Parathyroid adenoma (tissue), 2 donors: ENCODE measurements around the gene SETD1A.
A peak's percentile ranks its signal among the peaks of the same experiment; 100 is the strongest.

Source experiments
- H2AFZ ChIP-seq: fragments of 300-600 bp; sonication (generic); one replicate; pipeline ENCODE4 v1.7.0; 2017; ENCODE audit warnings: antibody characterized with exemption, mild to moderate bottlenecking
- H3K27ac ChIP-seq: fragments of 300-600 bp; sonication (generic); one replicate; pipeline ENCODE4 v1.7.0; 2017
- H3K27me3 ChIP-seq: fragments of 300-600 bp; sonication (generic); one replicate; pipeline ENCODE4 v1.7.0; 2017; ENCODE audit warnings: low read length; ENCODE audit not compliant: control insufficient read depth, insufficient read depth
- H3K36me3 ChIP-seq: fragments of 300-600 bp; sonication (generic); one replicate; pipeline ENCODE4 v1.7.0; 2017; ENCODE audit warnings: low read length; ENCODE audit not compliant: control insufficient read depth, insufficient read depth
- H3K4me1 ChIP-seq: fragments of 300-600 bp; sonication (generic); one replicate; pipeline ENCODE4 v1.7.0; 2017; ENCODE audit warnings: control low read depth
- H3K4me2 ChIP-seq: fragments of 300-600 bp; sonication (generic); one replicate; pipeline ENCODE4 v1.7.0; 2017; ENCODE audit warnings: low read length
- H3K4me3 ChIP-seq: fragments of 300-600 bp; sonication (generic); one replicate; pipeline ENCODE4 v1.7.0; 2017; ENCODE audit warnings: low read depth, low read length
- H3K79me2 ChIP-seq: fragments of 300-600 bp; sonication (generic); one replicate; pipeline ENCODE4 v1.7.0; 2017; ENCODE audit warnings: control low read depth
- H3K9ac ChIP-seq: fragments of 300-600 bp; sonication (generic); one replicate; pipeline ENCODE4 v1.7.0; 2017; ENCODE audit warnings: mild to moderate bottlenecking
- H3K9me3 ChIP-seq: fragments of 300-600 bp; sonication (generic); one replicate; pipeline ENCODE4 v1.7.0; 2017; ENCODE audit warnings: low read length; ENCODE audit not compliant: control insufficient read depth
- CTCF ChIP-seq: fragments of 300-600 bp; sonication (generic); IDR thresholded peaks from one replicate; pipeline ENCODE4 v1.7.0; 2017; ENCODE audit warnings: antibody characterized with exemption, mild to moderate bottlenecking
- donor health status: primary hyperparathyroidism.

SETD1A gene

GRCh38 chr16:30922960-30923535 lies 34.5 kb upstream of the SETD1A start:
- Histone ChIP-seq H3K27me3 (no peaks in the 10 kb centered on the region), H3K4me2 (peak overlapping the region; percentile 65), H3K27ac (peak overlapping the region; percentile 96), H3K36me3 (no peaks in the 10 kb centered on the region), H3K9ac (no peak overlapping the region), H3K4me1 (peaks cover 6% of the 10 kb centered on the region), H2AFZ (peak overlapping the region; percentile 93), H3K4me3 (peak overlapping the region; percentile 78), H3K9me3 (no peaks in the 10 kb centered on the region), H3K79me2 (no peaks in the 10 kb centered on the region)
- no peak for TF ChIP-seq CTCF

- no peaks in the 10 kb centered on the region for H3K79me2 ChIP-seq
- peak within 1 kb of the TSS; percentile 93 for H2AFZ ChIP-seq
- H3K9me3 ChIP-seq, result no peaks in the 10 kb centered on the region
- H3K27ac ChIP-seq, result peak within 1 kb of the TSS; percentile 96
- H3K36me3 ChIP-seq, result no peaks in the 10 kb centered on the region
- H3K4me1 ChIP-seq, result peaks cover 6% of the 10 kb centered on the region
- H3K9ac ChIP-seq, result no peak within 1 kb of the TSS
- TF ChIP-seq CTCF, result no peak
- H3K4me2 ChIP-seq, result peak within 1 kb of the TSS; percentile 99
- no peaks in the 10 kb centered on the region for H3K27me3 ChIP-seq
- peak within 1 kb of the TSS; percentile 87 for H3K4me3 ChIP-seq
Observed at GRCh38 chr16:30923554-30924075, 33.9 kb upstream of the SETD1A start, which contains the start of gene FBXL19. Gene FBXL19 (plus strand): TSS chr16:30923572. CDS start chr16:30925755, 2,183 bp downstream.

GRCh38 chr16:30924076-30924912 lies 33.3 kb upstream of the SETD1A start:
- H3K36me3 ChIP-seq, result no peaks in the 10 kb centered on the region
- peak overlapping the region; percentile 10 for H2AFZ ChIP-seq
- H3K4me1 ChIP-seq, result peaks cover 6% of the 10 kb centered on the region
- H3K27ac ChIP-seq, result peak overlapping the region; percentile 13
- no peaks in the 10 kb centered on the region for H3K79me2 ChIP-seq
- H3K4me3 ChIP-seq, result peak overlapping the region; percentile 78
- TF ChIP-seq CTCF, result no peak
- H3K9me3 ChIP-seq, result no peaks in the 10 kb centered on the region
- H3K4me2 ChIP-seq, result peak overlapping the region; percentile 65
- no peak overlapping the region for H3K9ac ChIP-seq
- H3K27me3 ChIP-seq, result no peaks in the 10 kb centered on the region

- H3K4me3 ChIP-seq, result peak overlapping the region; percentile 37
Observed at GRCh38 chr16:30924913-30925631, 32.5 kb upstream of the SETD1A start.

More at GRCh38 chr16:30924913-30925631, 32.5 kb upstream of the SETD1A start:
- H3K79me2 ChIP-seq, result no peaks in the 10 kb centered on the region
- no peaks in the 10 kb centered on the region for H3K9me3 ChIP-seq
- no peaks in the 10 kb centered on the region for H3K36me3 ChIP-seq
- H3K4me1 ChIP-seq, result peaks cover 6% of the 10 kb centered on the region
- no peak for TF ChIP-seq CTCF
- H3K27me3 ChIP-seq, result no peaks in the 10 kb centered on the region
- peak overlapping the region; percentile 13 for H3K27ac ChIP-seq
- H3K9ac ChIP-seq, result no peak overlapping the region
- H2AFZ ChIP-seq, result no peak overlapping the region
- H3K4me2 ChIP-seq, result peak overlapping the region; percentile 65
